MM.1S (cell line): Measurements from ENCODE around the gene AQP5.

Experiments
- EZH2 ChIP-seq: fragments of 300-600 bp; sonication (generic); optimal IDR thresholded peaks from 2 replicates; pipeline ENCODE3; 2017; ENCODE audit warnings: low read depth, mild to moderate bottlenecking, antibody characterized with exemption, low read length, mixed read lengths
- EZH2phosphoT487 ChIP-seq: fragments of 300-600 bp; sonication (generic); IDR thresholded peaks from 2 replicates; pipeline ENCODE4 v1.6.1; 2018; ENCODE audit warnings: antibody characterized with exemption, low read length
- TF ChIP-seq, protein P1 (sequence below): fragments of 300-600 bp; sonication (generic); IDR thresholded peaks from 2 replicates; pipeline ENCODE4 v1.5.1; 2016; ENCODE audit warnings: antibody characterized with exemption, low read length, mixed read lengths

GRCh38 chr12:49946497-49946896, 15.2 kb upstream of the AQP5 start:
- TF ChIP-seq, protein P1, sequence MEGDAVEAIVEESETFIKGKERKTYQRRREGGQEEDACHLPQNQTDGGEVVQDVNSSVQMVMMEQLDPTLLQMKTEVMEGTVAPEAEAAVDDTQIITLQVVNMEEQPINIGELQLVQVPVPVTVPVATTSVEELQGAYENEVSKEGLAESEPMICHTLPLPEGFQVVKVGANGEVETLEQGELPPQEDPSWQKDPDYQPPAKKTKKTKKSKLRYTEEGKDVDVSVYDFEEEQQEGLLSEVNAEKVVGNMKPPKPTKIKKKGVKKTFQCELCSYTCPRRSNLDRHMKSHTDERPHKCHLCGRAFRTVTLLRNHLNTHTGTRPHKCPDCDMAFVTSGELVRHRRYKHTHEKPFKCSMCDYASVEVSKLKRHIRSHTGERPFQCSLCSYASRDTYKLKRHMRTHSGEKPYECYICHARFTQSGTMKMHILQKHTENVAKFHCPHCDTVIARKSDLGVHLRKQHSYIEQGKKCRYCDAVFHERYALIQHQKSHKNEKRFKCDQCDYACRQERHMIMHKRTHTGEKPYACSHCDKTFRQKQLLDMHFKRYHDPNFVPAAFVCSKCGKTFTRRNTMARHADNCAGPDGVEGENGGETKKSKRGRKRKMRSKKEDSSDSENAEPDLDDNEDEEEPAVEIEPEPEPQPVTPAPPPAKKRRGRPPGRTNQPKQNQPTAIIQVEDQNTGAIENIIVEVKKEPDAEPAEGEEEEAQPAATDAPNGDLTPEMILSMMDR: no peak
- TF ChIP-seq EZH2: no peak
- TF ChIP-seq EZH2phosphoT487: no peak
